GM12872 (cell line): ENCODE measurements around the gene DMWD.
A peak's percentile ranks its signal among the peaks of the same experiment; 100 is the strongest.

ENCODE experiments used
- TF ChIP-seq, protein P1 (sequence below): IDR thresholded peaks from 3 replicates; pipeline ENCODE4 v1.5.1; 2011; ENCODE audit warnings: low read depth, mild to moderate bottlenecking, low read length, moderate library complexity; ENCODE audit not compliant: insufficient read depth

DMWD gene

GRCh38 chr19:45821103-45821521 lies 28.5 kb upstream of the DMWD start:
- TF ChIP-seq, protein P1, sequence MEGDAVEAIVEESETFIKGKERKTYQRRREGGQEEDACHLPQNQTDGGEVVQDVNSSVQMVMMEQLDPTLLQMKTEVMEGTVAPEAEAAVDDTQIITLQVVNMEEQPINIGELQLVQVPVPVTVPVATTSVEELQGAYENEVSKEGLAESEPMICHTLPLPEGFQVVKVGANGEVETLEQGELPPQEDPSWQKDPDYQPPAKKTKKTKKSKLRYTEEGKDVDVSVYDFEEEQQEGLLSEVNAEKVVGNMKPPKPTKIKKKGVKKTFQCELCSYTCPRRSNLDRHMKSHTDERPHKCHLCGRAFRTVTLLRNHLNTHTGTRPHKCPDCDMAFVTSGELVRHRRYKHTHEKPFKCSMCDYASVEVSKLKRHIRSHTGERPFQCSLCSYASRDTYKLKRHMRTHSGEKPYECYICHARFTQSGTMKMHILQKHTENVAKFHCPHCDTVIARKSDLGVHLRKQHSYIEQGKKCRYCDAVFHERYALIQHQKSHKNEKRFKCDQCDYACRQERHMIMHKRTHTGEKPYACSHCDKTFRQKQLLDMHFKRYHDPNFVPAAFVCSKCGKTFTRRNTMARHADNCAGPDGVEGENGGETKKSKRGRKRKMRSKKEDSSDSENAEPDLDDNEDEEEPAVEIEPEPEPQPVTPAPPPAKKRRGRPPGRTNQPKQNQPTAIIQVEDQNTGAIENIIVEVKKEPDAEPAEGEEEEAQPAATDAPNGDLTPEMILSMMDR: no peak

- TF ChIP-seq, protein P1: no peak
These were observed 27.9 kb upstream of the DMWD start for GRCh38 chr19:45820413-45821102.

GRCh38 chr19:45819769-45820168 lies 27.1 kb upstream of the DMWD start:
- TF ChIP-seq, protein P1: no peak

- TF ChIP-seq, protein P1: no peak
These were observed 25.2 kb upstream of the DMWD start for GRCh38 chr19:45817725-45818301.

DNA sequence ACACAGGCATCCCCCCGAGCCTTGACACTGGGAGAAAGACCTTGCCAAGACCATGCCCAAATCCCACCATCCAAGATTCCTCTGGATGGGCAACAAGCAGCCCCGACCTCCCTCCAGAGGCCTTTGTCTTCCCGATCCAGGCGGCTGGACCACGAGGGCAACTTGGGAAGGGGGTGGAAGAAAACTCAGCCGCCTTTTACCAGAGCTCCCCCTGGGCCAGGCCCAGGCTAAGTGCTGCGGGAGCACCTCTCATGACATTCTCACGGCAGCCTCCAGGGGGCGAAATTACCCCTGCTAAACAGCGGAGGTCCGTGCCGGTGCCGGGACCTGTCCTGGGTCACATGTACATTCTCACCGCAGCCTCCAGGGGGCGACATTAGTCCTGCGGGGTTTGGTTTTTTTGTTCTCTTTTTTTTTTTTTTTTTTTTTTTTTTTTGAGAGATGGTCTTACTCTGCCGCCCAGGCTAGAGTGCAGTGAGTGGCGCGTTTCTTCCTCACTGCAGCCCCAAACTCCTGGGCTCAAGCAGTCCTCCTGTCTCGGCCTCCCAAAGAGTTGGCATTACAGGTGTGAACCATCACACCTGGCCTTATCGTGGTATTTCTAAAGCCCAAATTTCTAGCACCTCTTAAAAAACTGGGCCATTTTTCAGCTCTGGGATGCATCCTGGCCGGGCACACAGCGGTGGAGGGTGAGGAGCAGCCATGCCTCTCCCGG lies 24.5 kb upstream of the DMWD start:
- TF ChIP-seq, protein P1: peak; percentile 96

DNA sequence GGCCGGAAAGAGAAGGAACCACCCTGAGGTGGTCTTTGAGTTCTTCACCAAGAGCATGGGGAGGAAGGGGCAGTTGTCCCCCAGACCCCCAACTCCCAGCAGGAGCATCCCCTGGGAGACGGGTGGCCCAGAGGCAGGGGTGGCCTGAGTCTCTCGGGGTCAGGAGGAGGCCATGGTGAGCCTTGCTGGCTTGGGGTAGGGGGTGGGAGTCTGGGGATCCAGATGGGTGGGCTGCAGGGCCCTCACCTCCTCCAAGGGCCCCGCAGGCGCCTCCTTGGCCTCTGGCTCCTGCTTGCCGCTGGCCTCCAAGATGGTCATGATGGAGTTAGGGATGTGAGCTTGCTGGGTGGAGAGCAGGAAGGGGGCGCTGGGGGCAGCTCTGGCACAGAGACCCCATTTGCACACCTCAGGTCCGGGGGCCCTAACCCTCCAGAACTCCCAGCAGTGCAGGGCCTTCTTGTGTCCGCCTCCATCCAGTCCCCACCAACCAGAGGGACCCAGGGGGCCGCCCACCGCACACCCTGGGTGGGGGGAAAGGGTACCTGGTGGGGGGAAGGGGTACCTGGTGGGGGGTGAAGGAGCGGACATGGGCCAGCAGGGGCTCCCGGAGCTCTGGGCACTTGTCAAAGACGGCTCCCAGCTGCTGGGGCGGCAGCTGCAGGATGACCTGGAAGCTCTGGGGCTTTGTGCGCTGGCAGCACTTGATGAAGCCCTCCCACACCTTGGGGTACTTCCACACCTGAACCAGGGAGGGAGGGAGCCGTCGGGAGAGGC lies 23.8 kb upstream of the DMWD start:
- TF ChIP-seq, protein P1: no peak
